ENCODE measurements around the gene ANKMY2.

ANKMY2 gene

DNA sequence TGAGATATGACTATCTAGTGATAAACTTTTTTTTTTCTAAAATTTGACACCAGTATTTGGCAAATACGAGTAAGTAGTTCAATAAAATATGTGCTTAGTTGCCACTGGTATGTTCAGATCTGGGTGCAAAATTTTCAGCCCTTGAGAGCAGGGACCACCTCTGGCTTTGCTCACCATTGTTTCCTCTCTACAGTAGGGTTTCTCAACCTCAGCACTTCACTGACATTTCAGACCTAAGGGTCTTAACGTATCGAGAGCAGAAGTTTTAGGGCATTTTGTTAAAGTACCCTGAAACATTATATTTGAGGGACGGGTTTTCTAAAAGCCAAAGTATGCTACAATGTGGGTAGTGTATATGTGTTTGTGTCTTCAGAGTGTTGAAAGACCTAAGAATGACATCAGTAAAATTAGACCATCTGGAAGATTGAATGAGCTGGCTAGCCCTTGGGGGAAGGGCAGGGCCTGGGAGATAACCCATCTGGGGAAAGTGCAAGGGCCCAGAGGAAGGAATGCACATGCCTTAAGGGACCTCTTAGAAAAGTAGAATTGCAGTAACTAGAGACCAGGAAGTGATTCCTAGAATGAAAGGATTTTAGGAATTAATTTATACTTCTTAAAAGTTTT is 12.2 kb upstream of the ANKMY2 start:
- FAIRE-seq, result no peak

DNA sequence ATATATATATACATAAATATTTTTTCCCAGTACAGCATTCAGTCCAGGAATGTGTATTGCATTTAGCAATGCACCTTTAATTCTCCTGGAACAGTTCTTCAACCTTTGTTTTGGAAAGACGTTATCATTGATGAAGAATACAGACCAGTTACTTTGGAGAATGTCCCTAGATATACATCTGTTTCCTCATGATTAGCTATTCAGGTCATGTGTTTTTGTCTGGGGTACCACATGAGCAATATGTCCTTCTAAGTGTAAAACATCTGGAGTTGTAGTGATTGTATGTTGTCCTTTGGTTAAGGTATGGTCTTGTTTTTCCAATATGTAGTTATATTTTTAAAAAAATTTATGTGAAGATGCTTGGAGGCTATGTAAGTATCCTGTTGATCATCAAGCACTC is 10.6 kb upstream of the ANKMY2 start:
- no peak for FAIRE-seq

DNA sequence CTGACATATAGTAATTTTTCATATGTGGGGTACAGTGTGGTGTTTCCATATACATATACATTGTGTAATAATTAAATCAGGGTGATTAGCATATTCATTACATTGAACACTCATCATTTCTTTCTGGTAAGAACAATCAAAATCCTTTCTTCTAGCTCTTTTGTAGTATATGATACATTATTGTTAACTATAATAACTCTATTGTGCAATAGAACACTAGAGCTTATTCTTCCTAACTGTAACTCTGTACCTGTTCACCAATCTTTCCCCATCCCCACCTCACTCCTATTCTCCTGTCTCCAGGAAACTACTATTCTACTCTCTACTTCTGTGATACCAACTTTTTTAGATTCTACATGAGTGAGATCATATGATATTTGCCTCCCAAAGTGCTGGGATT is 9.8 kb upstream of the ANKMY2 start:
- FAIRE-seq, result no peak

DNA sequence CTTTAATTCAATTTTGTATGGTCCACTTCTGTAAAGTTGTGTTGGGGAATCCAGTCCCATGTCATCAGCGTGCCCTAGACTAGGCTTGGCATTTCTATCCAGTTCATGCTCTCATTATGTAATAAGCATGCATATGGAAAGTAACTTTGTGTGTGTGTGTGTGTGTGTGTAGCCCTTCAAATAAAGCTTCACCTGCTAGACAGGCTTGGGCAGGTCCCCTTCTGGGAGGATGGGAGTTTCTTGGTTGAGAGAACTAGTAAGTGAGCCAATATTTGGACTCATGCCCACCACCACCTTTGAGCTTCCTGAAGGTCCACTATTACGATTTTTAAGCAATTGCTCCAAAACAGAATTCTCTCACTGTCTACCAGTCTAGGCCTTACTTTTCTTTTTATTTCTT is 7.3 kb upstream of the ANKMY2 start:
- no peak for FAIRE-seq

DNA sequence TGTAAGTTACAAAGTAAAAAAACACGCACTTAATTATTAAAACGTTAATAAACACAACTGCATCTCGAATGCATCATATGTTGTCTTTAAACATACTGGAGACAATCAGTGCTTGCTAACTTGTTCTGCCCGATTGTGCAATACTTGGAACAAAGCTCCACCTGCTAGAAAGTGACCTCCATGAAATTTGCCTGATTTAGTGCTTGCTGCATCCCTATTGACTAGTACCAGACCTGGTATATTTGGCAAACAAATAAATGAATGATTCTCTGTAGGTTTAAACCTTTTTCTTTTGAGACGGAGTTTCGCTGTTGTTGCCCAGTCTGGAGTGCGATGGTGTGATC is 6.7 kb upstream of the ANKMY2 start:
- no peak for FAIRE-seq

DNA sequence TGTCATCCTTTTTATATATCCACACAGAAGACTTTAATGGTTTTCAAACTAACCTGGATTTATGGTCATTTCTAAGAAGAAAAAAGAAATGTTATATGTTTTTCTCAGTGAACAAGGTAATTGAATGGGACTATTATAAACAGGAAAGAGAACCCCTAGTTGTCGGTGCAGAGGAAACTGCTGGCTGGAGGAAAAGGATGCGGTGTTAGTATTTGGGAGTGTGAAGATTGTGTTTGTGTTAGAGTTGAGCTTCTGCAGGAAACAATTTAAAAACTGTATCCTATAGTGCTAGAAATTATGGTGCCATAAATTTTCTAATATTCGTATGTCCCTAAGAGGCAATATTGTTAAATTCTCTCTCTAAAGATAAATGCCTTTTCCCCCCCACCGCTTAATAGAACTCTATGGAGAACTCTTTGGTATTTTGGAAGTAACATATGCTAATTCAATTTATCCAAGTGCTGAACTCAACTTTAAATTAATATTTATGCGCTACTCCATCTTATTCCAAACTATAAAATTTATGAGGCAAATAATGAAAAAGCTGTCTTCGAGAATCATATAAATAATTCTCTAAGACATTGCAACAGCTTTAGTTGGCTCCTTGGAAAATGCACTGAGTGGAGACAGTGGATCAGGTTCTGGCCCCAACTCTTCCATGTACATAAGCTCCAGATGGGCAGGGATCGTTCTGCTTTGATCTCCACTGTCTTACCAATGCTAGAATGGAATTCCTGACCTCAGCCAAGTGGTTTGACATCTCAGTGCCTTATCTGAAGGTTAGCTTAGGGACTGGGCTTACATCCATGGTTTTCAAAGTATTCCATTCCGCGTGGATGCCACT is 6.1 kb upstream of the ANKMY2 start:
- no peak for FAIRE-seq

DNA sequence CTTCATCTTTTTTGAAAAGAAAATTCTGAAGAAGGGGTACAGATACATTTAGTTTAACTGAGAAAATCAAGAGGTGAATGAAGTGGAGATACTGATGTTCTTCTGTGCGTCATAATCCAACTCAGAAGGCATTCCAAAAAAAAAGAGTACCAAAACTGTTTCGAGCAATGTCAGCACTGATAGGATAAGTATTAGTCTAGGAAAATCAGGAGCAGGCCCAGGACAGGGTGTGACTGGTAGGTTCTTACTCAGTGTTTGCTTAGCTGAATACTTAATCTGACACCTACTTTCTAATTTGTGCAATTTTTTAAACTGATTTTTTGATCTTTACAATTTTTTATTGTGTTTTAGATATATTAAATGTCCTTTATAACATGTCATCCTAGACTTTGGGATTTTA is 4.7 kb upstream of the ANKMY2 start:
- no peak for FAIRE-seq

DNA sequence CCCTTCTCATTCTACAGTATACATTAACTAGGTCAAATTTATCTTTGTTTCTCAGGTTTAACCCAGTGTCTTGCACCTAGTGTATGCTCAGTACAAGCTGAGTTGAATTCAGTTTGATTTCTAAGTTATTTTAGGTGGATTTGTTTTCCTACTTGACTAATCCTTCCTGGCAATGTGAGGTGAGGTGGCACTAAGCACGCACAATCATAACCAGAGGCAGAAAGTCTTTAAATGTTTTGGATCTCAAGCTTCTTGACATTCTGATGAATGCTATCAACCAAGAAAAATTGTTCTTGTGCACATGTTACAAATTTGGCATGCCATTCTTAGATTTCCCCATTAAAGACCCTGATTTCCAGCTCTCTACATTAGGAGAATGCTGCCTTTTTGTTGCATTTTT is 3.6 kb upstream of the ANKMY2 start:
- FAIRE-seq, result no peak

DNA sequence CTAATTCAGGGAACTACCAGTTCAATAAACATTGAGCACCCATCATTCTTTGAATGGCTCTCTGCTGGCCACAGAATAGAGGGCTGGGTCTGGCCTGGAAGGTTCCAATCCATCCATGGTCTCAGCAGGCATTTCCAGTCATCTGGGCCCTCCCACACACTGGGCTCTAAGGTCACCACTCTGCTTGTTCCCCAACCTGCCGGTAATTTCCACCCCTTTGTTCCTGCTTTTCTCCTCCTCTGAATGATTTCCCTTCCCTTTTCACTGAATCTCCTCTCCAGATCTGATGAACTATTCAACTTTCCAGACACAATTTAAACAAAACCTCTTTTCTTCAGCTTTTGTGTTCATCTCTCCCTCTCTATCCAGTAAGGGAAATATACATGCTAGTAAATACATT is 3.0 kb upstream of the ANKMY2 start:
- no peak for FAIRE-seq

DNA sequence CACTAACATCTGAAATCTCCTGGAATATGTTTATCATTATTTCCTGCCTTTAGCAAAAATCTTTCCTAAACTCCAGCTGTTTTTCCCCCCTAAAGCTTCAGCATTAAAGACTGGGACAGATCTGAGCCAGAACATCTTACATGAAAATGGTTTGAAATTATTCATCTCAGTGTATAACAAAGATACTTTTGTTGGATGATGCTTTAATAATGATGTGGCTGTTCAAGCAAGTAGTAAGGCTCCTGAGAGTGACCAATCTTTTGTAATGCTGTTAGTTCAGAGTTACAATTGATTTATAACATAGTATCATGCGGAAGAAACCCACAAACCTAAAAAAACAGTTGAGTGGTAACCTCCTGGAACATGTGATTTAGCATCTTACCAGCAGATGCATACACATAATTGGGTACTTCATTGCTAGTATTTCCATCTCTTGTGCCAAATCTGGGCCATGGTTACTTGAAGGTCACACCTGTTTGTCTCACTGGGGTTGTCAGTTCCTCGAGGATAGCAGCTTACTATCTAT is 1.9 kb upstream of the ANKMY2 start:
- FAIRE-seq, result no peak

DNA sequence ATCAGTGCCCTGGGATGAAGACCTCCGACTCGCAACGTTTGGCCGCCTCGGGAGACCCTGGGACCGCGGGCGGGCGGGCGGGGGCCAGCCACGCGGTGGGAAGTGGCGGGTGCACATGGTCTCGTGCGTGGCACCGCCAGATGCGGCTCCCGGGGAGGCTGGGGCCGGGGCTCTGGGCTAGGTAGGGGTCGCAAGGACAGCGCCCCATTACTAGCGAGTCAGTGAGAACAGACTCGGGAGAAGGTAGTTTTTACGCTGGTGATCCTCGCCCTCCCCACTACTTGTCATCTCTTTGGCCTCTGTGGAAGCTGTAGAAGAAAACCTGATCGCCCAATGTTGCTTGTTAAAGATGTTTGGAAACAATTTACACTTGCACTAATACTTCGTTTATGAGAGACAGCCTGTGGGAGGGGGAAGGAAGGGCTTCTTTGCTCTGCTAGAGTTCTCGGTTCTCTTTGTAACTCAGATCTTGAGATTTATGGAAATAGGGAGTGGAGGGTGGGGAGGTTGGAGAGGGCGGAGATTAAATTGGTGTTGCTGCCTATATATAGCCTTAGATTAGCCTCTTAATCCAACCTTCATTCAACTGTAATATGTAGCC is 1.0 kb upstream of the ANKMY2 start:
- FAIRE-seq, result no peak

DNA sequence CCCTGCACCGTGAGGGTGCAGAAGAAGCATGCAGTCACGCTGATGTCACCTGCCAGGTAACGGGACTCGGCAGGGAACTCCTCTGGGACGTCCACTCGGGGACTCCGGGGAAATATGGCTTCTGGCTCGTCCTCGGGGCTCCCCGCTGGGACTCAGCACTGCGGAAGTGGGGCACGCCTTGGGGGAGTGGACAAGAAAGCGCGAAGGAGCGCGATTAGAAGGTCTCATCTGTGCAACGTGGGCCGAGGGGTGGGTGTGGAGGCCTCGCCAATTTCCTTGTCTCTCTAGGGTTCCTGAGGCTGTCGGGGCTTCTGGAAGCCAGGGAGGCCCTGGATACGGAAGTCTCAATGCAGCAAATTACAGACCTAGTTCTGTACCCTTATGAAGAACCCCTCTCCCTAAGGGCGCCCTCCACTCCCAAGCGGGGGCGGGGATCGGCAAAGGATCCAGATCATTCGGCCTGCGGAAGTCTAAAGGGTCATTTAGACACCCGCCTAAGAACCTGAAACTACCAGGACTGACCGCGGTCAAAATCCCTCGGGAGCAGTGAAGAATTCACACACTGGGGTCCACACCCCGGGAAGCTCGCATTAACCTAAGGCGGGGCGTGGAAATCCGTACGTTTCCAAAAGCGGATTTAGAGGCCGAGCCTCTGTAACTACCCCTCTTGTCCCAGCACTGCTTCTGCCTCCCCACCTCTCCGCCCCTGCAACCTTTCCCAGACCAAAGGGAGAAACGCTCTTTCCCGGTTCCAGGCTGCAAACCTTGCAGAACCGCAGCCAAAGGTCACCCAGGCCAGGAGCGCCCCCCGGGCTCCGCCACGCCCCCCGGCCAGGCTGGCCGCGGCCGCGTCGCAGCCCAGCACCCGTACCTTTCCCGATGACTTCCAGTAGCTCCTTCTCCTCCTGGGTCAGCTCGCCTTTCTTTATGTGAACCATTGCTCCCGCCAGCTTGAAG is 640 bp downstream of the ANKMY2 start:
- FAIRE-seq, result no peak

DNA sequence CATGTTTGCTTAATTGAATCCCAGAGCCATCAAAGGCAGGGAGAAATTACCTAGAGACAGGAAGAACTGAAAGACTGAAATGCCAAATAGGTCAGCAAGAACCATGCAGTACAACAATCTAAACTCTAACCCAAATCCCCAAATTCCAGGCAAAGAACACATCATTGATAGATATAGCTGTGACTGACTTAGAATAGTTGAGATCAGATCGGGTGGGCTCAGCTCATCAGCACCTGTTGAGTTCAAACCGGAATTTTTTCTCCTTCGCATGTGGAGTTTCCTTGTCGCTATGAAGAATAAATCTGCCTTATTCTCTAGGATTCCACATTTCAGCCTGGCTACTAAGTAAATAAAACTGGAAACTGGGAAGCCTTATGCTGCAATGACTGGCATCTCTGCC is 1.4 kb downstream of the ANKMY2 start:
- FAIRE-seq, result no peak

DNA sequence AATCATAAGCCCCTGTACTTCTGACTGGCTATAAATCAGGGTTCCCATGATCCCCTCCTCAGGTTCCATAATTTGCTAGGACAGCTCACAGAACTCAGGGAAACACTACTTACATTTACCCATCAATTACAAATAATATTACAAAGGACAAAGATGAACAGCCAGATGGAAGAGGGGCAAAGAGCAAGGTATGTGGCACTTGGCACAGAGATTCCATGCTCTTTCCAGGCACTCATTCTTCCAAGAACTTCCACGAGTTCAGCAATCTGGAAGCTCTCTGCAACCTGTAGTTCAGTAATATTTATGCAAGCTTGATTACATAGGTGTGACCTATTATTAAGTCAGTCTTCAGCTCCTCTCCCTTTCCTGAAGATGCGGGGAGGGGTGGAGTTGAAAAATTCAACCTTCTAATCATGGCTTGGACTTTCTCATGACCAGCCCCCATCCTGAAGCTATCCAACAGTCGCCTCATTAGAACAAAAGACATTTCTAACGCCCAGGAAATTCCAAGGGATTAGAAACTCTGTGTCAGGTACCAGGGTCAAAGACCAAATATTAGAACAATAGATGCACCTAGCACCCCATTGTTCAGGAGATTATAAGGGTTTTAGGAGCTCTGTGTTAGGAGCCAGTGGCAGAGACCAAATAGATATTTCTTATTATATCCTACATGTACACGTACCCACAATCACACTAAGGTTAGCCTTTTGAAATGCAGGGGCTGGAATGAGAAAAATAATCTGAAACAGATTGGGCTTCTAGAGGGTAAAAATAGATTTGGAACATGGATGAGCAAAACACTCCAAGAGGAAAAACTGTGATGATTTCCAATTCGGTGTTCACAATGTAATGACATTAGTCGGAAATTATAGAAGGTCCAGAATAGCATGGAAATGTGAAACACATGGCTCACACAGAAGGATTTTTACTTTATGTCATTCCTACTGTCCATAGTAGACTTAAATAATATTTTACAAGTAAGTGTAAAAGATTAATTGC is 7.0 kb downstream of the ANKMY2 start:
- FAIRE-seq, result no peak

DNA sequence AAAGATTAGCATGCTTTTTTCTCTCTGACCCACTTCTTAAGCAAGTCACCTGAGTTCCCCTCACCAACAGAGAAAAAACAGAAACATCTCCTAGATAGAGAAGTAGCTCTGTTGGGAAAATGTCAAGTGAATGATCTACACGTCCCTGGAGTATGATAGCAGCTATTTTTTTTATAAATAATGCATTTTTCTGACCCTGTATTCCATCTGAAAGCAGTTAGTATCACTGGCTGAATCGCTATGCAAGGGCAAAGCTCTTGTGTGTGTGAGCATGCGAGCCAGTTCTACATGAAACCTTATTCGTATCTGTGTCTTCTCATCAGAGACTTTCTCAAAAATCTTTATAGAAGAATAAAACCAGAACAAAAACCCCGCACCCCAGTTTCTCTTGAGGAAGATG is 8.2 kb downstream of the ANKMY2 start:
- FAIRE-seq, result no peak

DNA sequence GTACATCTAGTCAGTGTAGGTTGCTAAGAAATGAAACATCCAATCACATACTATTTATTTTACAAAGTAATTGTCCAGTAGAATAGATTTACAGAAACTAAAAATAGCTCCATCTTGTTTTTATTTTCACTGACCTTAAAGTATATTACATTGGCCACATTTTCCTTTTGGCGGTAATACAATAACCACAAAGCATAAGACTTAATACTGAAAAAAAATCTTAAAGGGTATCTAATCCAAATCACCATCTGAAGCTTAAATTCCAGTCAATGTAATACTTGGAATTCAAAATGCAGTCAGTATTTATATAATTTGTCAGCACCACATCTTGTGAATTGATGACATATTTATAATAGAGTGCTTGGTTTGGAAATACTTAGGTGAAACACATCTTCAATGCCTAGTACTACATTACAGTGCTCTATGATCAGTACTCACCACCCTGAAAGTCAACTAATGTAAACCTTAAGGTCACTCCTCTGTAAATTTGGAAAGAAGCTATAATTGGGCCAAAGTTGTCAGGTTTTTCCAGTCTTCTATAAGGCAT is 8.9 kb downstream of the ANKMY2 start:
- FAIRE-seq, result no peak

DNA sequence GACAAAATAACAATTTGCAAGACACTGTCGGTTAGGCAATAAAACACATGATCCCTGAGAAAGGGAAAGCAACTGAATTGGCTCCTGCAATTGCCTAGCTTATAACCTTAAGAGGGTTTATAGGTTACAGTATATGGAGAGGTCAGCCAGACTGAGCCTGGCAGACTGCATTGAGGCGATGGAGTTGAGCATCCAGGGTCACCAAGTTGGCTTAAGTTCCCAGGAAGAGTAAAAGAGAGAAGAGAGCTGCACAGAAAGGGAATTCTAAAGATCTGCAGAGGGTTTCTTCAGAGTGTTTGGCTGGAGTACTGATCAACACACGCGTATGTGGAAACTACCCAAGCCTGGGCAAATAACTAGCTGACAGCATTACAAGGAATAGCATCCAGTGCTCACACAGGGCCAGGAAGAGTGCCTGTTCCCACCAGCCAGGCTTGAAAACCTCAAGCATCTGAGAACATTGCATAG is 11.2 kb downstream of the ANKMY2 start:
- FAIRE-seq, result no peak

DNA sequence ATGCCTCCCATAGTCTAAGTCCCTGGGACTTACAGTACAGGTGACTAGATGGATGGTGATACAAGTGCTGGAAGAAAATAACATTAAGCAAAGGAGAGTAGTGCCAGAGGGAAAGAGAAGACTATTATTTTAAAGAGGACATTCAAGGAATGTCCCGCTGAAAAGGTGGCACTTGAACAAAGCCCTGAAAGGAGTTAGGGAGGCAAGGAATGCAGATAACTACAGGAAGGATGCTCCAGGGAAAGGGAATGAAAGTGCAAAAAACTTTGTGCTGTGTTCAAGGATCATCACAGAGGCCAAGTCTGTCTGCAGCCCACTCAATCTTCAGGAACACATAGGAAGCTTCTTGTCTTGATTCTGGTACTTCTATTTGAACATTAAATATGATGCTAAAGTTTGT is 14.9 kb downstream of the ANKMY2 start:
- no peak for FAIRE-seq

DNA sequence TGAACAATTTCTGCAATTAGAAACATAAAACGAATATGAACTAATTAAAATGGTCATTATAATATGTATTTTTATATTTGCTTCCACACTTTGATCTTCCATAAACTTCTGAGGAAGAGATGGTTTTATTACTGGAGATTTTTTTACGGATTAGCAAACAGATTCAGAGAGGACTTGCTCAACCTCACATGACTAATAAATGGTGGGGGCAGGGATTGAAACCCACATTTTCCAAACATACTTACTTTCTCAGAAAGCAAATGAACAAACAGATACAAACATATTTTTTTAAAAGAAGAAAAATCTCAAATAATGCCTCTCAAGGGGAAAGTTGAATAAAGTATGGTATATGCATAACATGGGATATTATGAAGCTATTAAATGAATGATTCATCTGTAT is 18.3 kb downstream of the ANKMY2 start:
- FAIRE-seq, result no peak

DNA sequence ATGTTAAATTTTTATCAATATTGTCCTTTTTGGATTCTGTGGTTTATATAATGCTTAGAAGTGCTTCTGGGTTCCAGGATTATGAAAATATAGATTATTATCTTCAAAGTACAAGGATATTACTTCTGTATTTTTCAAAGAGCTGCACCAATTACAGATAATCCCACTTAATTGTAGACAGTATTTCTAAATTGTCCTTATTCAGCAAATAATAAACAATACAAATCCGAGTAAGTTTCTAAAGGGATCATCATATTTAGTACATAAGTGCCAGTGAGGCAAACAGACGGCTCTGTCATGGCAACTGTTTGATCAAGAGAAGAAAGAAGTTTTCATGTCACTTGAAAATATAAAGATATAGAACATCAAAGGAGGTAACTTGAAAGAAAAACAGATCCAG is 19.2 kb downstream of the ANKMY2 start:
- FAIRE-seq, result no peak

DNA sequence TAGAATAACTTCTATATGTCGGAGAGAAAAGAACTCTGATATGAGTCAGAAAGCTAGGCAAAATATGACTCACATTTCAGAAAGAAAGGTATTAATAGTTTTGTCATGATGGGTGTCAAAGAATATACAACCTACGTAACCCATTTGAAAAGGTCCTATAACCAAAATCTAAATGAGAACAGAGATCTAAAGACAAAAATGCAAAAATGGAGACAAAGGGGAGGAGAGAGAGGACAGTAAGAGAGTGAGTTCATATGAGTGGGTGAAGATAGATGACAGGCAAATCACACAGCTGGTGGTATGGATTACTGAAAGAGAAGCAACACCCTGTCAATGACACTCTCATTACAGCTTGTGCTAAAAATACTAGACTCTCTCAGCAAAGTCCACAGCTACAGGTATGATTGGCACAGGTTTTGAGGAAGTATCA is 25.6 kb downstream of the ANKMY2 start:
- no peak for FAIRE-seq
